Activated T-cell treated with anti-CD3 and anti-CD28 coated beads, Interleukin-2, amount 50 U/mL, for 24 hours (primary cell): Measurements from ENCODE around the gene R3HDM2.
"Not testable (repeated sequence)": the region's sequence is repeated elsewhere in the genome, so short reads cannot be mapped to it uniquely, and the experiment has no call there.

ENCODE experiments used
- DNase-seq: peaks from one replicate; pipeline ENCODE4 v3.0.0-alpha.2; 2020
- H3K27ac Mint-ChIP-seq: 2 replicates; pipeline ENCODE4 v1.8.0; 2020; ENCODE audit warnings: mild to moderate bottlenecking, mixed read lengths
- H3K27me3 Mint-ChIP-seq: 2 replicates; pipeline ENCODE4 v1.8.0; 2020; ENCODE audit warnings: mixed read lengths
- H3K36me3 Mint-ChIP-seq: 2 replicates; pipeline ENCODE4 v1.8.0; 2020; ENCODE audit warnings: low read depth, mixed read lengths
- H3K4me1 Mint-ChIP-seq: 2 replicates; pipeline ENCODE4 v1.8.0; 2020; ENCODE audit warnings: low read depth, mixed read lengths
- H3K4me3 Mint-ChIP-seq: 2 replicates; pipeline ENCODE4 v1.8.0; 2020; ENCODE audit warnings: mild to moderate bottlenecking, moderate library complexity, mixed read lengths
- H3K9me3 Mint-ChIP-seq: 2 replicates; pipeline ENCODE4 v1.8.0; 2020; ENCODE audit warnings: mixed read lengths

R3HDM2 gene

DNA sequence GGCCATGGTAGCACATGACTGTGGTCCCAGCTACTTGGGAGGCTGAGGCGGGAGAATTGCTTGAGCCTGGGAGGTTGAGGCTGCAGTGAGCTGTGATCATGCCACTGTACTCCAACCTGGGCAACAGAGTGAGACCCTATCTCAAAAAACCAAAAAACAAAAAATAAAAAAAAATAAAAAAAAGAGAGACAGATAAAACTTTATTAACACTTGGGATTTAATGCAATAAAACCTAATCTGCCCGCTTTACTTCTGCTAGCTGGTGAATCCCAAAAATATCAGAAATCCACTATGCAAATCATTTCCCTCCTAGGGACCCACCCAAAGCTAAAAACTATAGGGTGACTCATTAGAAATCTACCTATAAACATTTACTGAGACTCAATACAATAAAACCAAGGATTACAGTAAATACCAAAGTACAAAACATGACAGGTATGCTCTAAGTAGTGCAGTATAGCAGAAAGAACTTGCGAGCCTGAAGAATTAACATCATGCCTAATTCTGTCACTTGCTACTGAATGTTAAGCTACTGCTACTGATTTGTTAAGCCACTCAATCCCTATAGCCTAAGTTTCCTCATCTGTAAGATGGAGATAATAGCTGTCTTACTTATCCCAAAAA, 129.8 kb downstream of the R3HDM2 start:
- Mint-ChIP-seq H3K27ac (no peak overlapping the region), H3K27me3 (no peaks in the 10 kb centered on the region), H3K4me1 (no peaks in the 10 kb centered on the region), H3K36me3 (peaks cover 82% of the 10 kb centered on the region), H3K9me3 (no peaks in the 10 kb centered on the region), H3K4me3 (no peak overlapping the region)
- DNase-seq = no peak

DNA sequence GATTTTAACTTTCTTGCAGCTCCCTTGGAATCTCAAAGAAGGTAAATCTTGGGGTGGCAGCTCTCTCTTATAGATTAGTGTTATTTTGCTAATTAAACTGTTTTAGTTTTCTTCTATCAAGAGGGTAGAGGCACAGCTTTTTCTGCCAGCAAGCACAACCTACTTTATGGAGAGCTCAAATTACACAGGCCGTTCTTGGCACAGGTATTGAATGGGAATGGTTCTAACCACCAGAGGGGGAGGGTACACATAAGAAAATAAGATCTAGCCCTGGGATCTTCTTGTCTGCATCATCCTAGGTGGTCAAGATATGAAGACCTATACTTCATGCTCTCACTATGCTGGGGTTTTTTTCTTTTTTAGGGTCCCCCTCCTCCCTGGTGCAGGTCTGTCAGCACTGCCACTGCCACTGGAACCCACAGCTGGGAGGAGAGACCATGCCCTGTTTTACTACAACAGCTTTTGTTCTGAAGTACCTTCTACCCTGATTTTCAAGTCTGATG, 131.3 kb downstream of the R3HDM2 start:
- no peak overlapping the region for H3K27ac Mint-ChIP-seq
- H3K9me3 Mint-ChIP-seq = no peaks in the 10 kb centered on the region
- H3K36me3 Mint-ChIP-seq = peaks cover 85% of the 10 kb centered on the region
- no peaks in the 10 kb centered on the region for H3K4me1 Mint-ChIP-seq
- DNase-seq = no peak
- no peak overlapping the region for H3K4me3 Mint-ChIP-seq
- H3K27me3 Mint-ChIP-seq = no peaks in the 10 kb centered on the region

DNA sequence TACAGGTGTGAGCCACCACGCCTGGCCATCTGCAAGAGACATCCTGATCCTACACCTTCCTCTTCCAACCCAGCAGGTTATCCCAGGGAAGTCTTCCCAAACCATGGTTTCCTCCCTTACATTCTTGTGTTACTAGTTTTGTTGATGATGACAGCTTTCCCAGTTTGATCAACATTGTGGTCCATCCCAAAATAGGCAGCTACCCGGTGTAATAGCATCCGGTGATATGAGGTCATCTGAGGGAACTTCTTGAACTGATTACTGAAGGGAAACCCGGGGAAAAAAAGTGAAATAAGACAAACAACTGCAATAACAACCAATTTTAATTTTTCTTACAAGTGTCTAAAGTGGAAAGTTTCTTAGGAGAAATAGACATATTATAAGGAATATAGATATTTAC, 134.6 kb downstream of the R3HDM2 start:
- DNase-seq = no peak
- H3K4me1 Mint-ChIP-seq = no peaks in the 10 kb centered on the region
- H3K27ac Mint-ChIP-seq = peak overlapping the region; percentile 14

DNA sequence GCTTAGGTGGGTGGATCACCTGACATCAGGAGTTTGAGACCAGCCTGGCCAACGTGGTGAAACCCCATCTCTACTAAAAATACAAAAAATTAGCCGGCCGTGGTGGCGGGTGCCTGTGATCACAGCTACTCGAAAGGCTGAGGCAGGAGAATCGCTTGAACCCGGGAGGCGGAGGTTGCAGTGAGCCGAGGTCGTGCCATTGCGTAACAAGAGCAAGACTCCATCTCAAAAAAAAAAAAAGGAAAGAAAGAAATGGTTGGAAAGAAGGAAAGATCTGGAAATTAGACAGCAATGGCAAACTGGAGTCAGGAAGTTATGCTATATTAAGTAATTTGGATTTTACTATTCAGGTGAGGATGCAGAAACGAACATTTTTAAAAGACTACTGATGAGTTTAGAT, 148.8 kb downstream of the R3HDM2 start:
- not testable (repeated sequence) for H3K4me3 Mint-ChIP-seq, DNase-seq, H3K9me3 Mint-ChIP-seq, H3K27me3 Mint-ChIP-seq, H3K27ac Mint-ChIP-seq
- peaks cover 86% of the 10 kb centered on the region for H3K36me3 Mint-ChIP-seq
- H3K4me1 Mint-ChIP-seq = peaks cover 23% of the 10 kb centered on the region

More for the DNA sequence above, 134.6 kb downstream of the R3HDM2 start:
- H3K27me3 Mint-ChIP-seq = no peaks in the 10 kb centered on the region
- no peaks in the 10 kb centered on the region for H3K9me3 Mint-ChIP-seq
- H3K36me3 Mint-ChIP-seq = peaks cover 84% of the 10 kb centered on the region
- no peak overlapping the region for H3K4me3 Mint-ChIP-seq

DNA sequence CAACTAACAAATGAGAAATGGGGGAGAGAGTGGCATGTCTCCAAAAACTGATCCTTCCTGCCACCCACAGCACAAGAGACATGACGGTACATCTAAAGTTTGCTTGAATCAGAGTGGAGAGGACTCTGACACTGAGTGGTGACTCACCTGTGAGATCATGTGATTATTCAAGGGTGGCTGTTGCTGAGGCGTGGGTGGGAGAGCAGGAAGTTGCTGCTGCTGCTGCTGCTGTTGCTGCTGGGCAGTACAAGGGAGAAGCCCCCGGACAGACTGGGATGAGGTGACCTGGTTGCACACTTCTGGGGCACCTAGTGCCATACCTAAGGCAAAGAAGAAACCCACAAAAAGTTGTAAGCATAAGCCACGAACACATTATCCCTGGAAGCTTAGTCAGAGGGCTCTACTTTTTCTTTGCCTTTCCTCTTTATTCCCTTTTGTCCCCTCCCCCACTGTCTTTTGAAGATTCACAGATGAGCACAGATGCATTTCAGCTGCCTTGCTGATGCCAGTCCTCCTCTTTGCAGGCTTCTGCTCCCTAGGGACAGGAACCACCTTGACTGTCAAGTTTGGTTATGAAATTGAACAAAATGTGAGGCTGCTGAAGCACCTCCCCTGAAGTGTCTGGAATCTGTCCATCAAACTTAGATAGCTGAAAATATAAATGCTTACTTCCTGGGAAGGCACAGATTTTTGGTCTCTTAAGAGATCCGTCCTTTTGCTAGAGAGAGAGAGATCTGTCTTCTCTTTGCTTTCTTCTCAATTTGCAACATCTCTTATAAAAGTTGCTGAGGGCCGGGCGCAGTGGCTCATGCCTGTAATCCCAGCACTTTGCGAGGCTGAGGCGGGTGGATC, 150.4 kb downstream of the R3HDM2 start:
- Mint-ChIP-seq H3K27me3 (no peaks in the 10 kb centered on the region), H3K4me3 (peak overlapping the region; percentile 72), H3K9me3 (no peaks in the 10 kb centered on the region), H3K4me1 (peaks cover 25% of the 10 kb centered on the region), H3K36me3 (peaks cover 82% of the 10 kb centered on the region), H3K27ac (peak overlapping the region; percentile 98)
- DNase-seq = peak; percentile 77

DNA sequence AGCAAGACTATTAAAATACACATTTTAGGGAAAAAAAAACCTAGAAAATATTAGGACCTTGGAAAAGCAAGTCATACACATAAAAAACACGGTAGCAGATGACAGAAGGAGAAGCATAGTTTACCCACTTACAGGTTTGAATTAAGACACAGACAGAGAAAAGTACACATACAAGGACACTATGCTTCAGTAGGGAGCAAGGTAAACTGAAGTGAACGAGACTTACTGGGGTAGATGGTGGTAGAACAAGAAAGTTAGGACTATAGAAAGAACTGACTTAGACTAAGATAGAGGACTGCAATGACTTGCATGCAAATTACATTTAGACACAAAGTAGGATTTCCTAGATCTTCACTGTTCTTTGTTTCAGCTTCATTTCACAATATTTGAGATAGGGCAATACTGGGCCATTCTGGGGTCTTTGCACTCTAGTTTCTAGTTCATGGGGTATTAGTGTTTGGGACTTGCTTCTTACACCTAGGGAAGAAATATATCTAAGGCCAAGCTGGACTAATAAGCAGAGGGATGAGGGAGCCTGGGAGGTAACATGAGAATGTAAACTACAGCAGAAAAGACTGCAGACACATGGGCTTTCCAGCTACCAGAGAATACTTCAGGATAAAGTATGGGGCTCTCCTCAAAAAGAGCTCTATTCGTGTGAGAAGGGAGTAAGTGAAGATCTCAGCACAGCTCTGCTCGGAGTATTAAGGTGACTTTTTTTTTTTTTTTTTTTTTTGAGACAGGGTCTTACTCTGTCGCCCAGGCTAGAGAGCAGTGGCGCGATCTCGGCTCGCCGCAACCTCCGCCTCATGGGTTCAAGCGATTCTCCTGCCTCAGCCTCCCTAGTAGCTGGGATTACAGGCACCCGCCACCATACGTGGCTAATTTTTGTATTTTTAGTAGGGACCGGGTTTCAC, 152.1 kb downstream of the R3HDM2 start:
- Mint-ChIP-seq H3K27ac (peak overlapping the region; percentile 65), H3K36me3 (peaks cover 86% of the 10 kb centered on the region), H3K4me1 (peaks cover 27% of the 10 kb centered on the region), H3K27me3 (no peaks in the 10 kb centered on the region), H3K4me3 (no peak overlapping the region), H3K9me3 (no peaks in the 10 kb centered on the region)
- DNase-seq = no peak

DNA sequence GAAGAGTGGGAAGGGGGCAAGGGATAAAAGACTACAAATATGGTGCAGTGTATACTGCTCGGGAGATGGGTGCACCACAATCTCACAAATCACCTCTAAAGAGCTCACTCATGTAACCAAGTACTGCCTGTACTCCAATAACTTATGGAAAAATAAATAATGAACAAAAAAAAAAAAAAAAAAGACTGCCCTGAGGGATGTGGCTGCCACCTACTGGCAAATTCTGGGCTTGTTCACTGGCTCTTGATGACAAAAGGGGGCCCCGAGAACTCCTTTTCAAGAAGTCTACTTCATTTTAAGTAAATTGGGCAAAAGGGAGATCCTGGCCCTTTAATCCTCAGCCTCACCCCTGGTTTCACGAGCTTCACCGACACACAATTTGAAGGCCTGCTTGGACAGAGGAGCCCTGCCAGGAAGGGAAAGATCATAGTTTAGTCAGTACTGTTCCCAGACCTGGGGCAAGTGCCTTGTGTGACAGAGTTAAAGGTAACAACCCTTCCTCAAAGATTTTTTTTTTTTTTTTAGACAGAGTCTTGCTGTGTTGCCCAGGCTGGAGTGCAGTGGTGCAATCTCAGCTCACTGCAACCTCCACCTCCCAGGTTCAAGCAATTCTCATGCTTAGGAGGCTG, 153.8 kb downstream of the R3HDM2 start:
- Mint-ChIP-seq H3K9me3 (no peaks in the 10 kb centered on the region), H3K27ac (no peak overlapping the region)

DNA sequence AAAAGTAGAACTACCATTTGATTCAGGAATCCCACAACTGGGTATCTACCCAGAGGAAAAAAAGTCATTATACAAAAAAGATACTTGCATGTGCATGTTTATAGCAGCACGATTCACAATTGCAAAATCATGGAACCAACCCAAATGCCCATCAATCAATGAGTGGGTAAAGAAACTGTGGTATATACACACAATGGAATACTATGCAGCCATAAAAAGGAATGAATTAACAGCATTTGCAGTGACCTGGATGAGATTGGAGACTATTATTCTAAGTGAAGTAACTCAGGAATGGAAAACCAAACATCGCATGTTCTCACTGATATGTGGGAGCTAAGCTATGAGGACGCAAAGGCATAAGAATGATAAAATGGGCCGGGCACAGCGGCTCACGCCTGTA, 154.6 kb downstream of the R3HDM2 start:
- Mint-ChIP-seq H3K4me1 (peaks cover 26% of the 10 kb centered on the region), H3K36me3 (peaks cover 83% of the 10 kb centered on the region)
- H3K27me3 Mint-ChIP-seq, DNase-seq, H3K4me3 Mint-ChIP-seq, H3K27ac Mint-ChIP-seq, H3K9me3 Mint-ChIP-seq: not testable (repeated sequence)

More for the DNA sequence above, 153.8 kb downstream of the R3HDM2 start:
- H3K4me1 Mint-ChIP-seq = peaks cover 27% of the 10 kb centered on the region
- H3K36me3 Mint-ChIP-seq = peaks cover 82% of the 10 kb centered on the region
- no peak overlapping the region for H3K4me3 Mint-ChIP-seq
- DNase-seq = no peak
- H3K27me3 Mint-ChIP-seq = no peaks in the 10 kb centered on the region

DNA sequence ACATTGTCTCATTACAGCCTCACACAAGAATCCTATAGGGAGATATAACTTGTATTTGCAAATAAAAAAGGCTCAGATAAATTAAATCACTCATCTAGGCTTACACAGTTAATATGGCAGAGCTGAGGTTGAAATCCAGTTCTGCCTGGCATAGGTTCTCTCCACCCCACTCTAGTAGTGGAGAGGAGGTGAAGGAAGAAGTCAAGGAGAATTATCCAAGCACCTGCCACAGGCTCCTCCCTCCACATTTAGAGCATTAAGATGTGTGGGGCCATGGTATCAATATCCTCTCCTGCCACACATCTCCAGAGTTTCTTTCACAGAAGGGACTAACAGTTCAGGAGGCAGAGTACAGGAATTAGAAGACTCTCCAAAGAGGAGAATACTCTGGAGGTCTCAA, 157.3 kb downstream of the R3HDM2 start:
- Mint-ChIP-seq H3K9me3 (no peaks in the 10 kb centered on the region), H3K36me3 (peaks cover 77% of the 10 kb centered on the region)

DNA sequence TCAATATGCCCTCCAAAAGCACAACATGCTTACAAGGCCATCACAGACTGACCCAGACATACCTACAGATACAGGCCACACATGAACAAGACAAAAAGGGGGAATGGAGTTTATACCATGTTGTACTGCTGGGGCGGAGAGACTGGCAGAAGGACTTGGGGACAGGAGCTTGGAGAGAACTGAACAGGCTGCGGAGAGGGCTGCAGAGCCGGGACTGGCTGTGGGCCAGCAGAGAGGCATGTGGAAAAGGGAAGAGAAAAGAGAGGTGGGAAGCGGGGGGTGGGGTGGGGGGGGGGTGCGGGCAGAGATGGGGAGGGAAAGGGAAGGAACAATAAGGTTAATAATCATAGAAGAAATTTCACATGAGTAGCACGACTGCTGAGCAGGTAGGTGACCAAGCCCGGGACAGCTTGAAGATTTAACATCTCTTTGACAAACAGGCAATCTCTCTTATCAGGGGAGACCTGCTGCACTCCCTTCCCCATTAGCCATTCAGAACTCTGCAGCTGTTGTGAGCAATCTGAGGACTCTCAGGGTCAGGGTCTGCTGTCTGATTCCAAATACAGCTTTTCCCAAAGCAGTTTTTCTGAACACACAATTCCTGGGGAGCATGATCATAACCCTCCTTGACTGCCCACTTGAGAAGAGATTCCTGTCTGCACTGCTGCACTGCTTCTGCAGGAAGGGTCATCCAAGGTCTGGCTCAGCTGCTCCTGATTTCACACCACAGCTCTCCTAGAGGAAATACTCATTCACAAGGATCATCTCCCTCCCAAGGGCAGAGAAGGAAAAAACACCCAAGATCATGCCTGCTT, 158.3 kb downstream of the R3HDM2 start:
- H3K4me3 Mint-ChIP-seq = no peak overlapping the region
- H3K27ac Mint-ChIP-seq = no peak overlapping the region
- peaks cover 77% of the 10 kb centered on the region for H3K36me3 Mint-ChIP-seq
- DNase-seq = no peak
- no peaks in the 10 kb centered on the region for H3K27me3 Mint-ChIP-seq
- peaks cover 13% of the 10 kb centered on the region for H3K4me1 Mint-ChIP-seq
- no peaks in the 10 kb centered on the region for H3K9me3 Mint-ChIP-seq

More for the DNA sequence above, 157.3 kb downstream of the R3HDM2 start:
- peaks cover 6% of the 10 kb centered on the region for H3K4me1 Mint-ChIP-seq
- no peak for DNase-seq
- no peak overlapping the region for H3K4me3 Mint-ChIP-seq
- H3K27ac Mint-ChIP-seq = no peak overlapping the region
- no peaks in the 10 kb centered on the region for H3K27me3 Mint-ChIP-seq

DNA sequence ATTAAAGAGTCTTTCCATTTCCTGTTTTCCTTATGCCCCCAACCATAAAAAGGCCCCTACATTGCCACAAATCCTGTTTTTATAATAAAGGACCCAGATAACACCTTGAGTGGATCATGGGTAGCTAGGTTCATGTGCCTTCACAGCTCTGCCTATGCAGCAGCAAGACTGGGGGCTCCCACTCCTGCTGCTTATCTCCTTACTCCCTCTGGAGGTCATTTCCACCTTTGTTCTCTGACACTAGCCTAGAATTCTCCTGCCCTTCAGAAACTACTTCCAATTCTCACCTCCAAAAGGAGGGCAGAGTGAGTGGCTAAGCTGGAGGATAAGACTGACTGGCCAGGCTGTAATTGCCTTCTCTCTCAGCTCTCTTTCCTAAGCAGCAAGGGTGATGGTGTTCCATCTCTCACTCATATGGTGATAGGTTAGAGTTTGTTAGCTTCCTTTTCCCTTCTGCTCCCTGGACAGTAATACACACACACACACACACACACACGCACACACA, 159.8 kb downstream of the R3HDM2 start:
- Mint-ChIP-seq H3K27me3 (no peaks in the 10 kb centered on the region), H3K27ac (no peak overlapping the region)

DNA sequence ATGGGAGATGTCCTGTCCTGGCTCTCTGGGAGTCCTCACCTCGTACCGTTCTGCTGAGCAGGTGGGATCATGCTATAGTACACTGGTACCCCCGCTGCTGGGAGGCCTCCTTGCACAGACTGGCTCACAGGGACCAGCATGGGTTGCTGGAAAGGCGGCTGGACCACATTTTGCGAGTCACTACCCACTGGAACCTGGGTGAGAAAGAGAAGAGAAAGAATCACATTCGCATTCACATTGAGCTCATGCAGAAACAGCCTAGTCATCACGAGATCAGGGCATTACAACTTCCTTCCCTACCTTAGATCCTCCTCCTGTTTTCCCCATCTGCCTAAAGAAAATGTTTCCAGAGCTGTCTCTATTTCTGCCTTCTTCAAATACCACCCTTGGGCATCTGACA, 162.6 kb downstream of the R3HDM2 start:
- Mint-ChIP-seq H3K4me3 (no peak overlapping the region), H3K27ac (peak overlapping the region; percentile 89), H3K36me3 (peaks cover 69% of the 10 kb centered on the region), H3K9me3 (no peaks in the 10 kb centered on the region), H3K27me3 (no peaks in the 10 kb centered on the region), H3K4me1 (peaks cover 15% of the 10 kb centered on the region)
- peak; percentile 46 for DNase-seq

More for the DNA sequence above, 159.8 kb downstream of the R3HDM2 start:
- H3K4me1 Mint-ChIP-seq = peaks cover 14% of the 10 kb centered on the region
- no peaks in the 10 kb centered on the region for H3K9me3 Mint-ChIP-seq
- DNase-seq = no peak
- no peak overlapping the region for H3K4me3 Mint-ChIP-seq
- peaks cover 77% of the 10 kb centered on the region for H3K36me3 Mint-ChIP-seq

DNA sequence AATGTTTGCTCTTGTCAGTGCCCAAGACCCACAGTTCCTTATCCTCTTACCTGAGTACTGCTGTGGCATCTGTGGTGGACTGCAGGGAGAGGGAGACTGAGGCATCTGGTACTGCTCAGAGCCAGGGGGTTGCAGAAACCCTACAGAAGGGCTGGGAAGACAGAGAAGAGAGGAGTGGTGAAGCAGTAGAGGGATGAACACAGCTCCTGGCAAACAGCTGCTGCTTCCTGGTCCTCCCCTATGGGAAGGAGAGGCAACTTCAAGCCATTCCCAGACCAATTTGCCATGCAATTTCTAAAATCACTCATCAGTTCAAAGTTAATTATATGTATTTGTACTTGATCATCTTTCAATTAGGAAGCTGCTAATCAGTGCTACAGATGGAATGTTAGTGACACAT, 164.2 kb downstream of the R3HDM2 start:
- Mint-ChIP-seq H3K4me3 (no peak overlapping the region), H3K4me1 (peaks cover 15% of the 10 kb centered on the region), H3K9me3 (no peaks in the 10 kb centered on the region), H3K27ac (peak overlapping the region; percentile 77), H3K27me3 (no peaks in the 10 kb centered on the region), H3K36me3 (peaks cover 73% of the 10 kb centered on the region)
- DNase-seq = no peak
